MM.1S (cell line): ENCODE results near the gene KRT38.

ENCODE experiments used
- EZH2 ChIP-seq: fragments of 300-600 bp; sonication (generic); optimal IDR thresholded peaks from 2 replicates; pipeline ENCODE3; 2017; ENCODE audit warnings: low read depth, mild to moderate bottlenecking, antibody characterized with exemption, low read length, mixed read lengths
- EZH2phosphoT487 ChIP-seq: fragments of 300-600 bp; sonication (generic); IDR thresholded peaks from 2 replicates; pipeline ENCODE4 v1.6.1; 2018; ENCODE audit warnings: antibody characterized with exemption, low read length
- TF ChIP-seq, protein P1 (sequence below): fragments of 300-600 bp; sonication (generic); IDR thresholded peaks from 2 replicates; pipeline ENCODE4 v1.5.1; 2016; ENCODE audit warnings: antibody characterized with exemption, low read length, mixed read lengths

DNA sequence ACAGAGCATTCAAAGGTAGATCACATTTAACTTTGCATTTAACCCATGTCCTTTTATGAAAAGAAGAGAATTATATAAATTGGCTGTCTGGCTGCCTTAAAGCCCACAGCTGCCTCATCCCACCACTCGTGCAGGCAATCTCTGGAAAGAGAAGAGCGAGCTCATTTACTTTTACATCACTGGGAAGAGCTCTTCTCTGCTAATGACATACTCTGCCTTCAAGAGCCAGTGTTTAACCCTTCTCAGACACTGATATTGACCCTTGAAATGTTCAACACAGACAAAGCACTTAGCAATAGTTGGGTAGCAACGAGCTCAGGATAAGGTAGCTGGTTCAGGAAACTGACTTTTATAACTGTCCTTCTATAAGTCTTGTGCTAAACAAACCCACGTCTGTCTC lies 6.8 kb downstream of the KRT38 start:
- TF ChIP-seq EZH2 (no peak), EZH2phosphoT487 (no peak)
- TF ChIP-seq, protein P1, sequence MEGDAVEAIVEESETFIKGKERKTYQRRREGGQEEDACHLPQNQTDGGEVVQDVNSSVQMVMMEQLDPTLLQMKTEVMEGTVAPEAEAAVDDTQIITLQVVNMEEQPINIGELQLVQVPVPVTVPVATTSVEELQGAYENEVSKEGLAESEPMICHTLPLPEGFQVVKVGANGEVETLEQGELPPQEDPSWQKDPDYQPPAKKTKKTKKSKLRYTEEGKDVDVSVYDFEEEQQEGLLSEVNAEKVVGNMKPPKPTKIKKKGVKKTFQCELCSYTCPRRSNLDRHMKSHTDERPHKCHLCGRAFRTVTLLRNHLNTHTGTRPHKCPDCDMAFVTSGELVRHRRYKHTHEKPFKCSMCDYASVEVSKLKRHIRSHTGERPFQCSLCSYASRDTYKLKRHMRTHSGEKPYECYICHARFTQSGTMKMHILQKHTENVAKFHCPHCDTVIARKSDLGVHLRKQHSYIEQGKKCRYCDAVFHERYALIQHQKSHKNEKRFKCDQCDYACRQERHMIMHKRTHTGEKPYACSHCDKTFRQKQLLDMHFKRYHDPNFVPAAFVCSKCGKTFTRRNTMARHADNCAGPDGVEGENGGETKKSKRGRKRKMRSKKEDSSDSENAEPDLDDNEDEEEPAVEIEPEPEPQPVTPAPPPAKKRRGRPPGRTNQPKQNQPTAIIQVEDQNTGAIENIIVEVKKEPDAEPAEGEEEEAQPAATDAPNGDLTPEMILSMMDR: no peak
